ENCODE data around the gene UBXN11.

DNA sequence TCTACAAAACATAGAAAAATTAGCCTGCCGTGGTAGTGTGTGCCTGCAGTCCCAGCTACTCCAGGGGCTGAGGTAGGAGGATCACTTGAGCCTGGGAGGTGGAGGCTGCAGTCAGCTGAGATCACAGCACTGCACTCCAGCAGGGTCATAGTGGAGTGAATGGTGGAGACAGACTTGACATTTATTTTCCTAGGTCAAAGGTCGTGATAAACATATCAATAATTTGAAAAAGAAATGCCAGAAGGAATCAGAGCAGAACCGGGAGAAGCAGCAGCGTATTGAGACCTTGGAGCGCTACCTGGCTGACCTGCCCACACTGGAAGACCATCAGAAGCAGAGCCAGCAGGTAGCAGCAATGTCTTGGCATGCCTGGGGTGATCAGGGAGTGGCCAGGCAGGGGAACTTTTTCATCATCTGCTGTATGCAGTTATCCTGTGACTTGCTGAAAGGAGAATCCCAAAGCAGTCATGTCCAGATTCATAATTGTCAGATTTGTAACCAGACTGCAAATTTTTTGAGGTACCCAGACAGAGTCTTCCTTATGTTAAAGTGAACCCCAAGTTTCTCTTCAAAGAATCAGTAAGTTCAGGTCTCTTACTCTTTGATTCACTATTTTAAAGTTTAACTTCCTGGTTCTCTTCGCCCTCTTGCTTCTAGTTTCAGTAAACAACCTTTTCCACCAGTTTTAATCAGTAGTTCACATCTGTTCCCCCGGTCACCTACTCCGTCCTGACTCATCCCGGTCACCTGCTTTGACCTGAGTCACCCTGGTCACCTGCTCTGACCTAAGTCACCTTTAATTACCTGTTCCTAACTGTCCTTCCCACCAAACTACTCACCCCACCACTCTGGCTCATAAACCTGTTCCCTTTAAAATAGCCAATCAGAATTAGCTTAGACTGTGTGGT is 37.9 kb downstream of the UBXN11 start:
- TF ChIP-seq GATA2 (IDR thresholded peaks at IDR 0.05; ENCODE audit: low read depth, low read length): no peak
- TF ChIP-seq GATA3 (IDR thresholded peaks at IDR 0.05; ENCODE audit: low read depth, low read length): no peak
